Chondrocyte (in vitro differentiated cells): ENCODE measurements around the gene DENND10. TPM values are rescaled to one million over a fixed set of nuclear protein-coding genes. Genes with fewer than 3 reads are reported as not detected.
A peak's percentile ranks its signal among the peaks of the same experiment; 100 is the strongest.

Experiments used
- DNase-seq: peaks from one replicate; pipeline ENCODE4 v3.0.0; 2021; ENCODE audit warnings: mixed read lengths, low spot score
- H3K27ac Mint-ChIP-seq: one replicate; pipeline ENCODE4 v1.8.0; 2021; ENCODE audit warnings: mild to moderate bottlenecking, moderate library complexity, mixed read lengths; ENCODE audit not compliant: unreplicated experiment
- H3K27me3 Mint-ChIP-seq: 2 replicates; pipeline ENCODE4 v1.8.0; 2021; ENCODE audit warnings: low read depth, mixed read lengths
- H3K36me3 Mint-ChIP-seq: 2 replicates; pipeline ENCODE4 v1.8.0; 2021; ENCODE audit warnings: low read depth, mixed read lengths
- H3K4me1 Mint-ChIP-seq: 2 replicates; pipeline ENCODE4 v1.8.0; 2021; ENCODE audit warnings: low read depth, mild to moderate bottlenecking, mixed read lengths
- H3K4me3 Mint-ChIP-seq: one replicate; pipeline ENCODE4 v1.8.0; 2021; ENCODE audit warnings: mild to moderate bottlenecking, moderate library complexity, mixed read lengths; ENCODE audit not compliant: unreplicated experiment
- H3K9me3 Mint-ChIP-seq: 2 replicates; pipeline ENCODE4 v1.8.0; 2021; ENCODE audit warnings: low read depth, mixed read lengths
- CTCF ChIP-seq: fragments of 200-600 bp; sonication (generic); IDR thresholded peaks from 2 replicates; pipeline ENCODE4 v1.5.0; 2021; ENCODE audit warnings: antibody characterized with exemption, mild to moderate bottlenecking, moderate library complexity
- long read RNA-seq: library from polyadenylated mRNA; stranded (forward); transcript quantifications from one replicate; pipeline ENCODE4 v2.0.0, GENCODE V29; 2021
- total RNA-seq: library from RNA; stranded (reverse); gene quantifications from 3 replicates; pipeline ENCODE4 v1.2.1, GENCODE V29; 2021

The DENND10 gene, protein sequence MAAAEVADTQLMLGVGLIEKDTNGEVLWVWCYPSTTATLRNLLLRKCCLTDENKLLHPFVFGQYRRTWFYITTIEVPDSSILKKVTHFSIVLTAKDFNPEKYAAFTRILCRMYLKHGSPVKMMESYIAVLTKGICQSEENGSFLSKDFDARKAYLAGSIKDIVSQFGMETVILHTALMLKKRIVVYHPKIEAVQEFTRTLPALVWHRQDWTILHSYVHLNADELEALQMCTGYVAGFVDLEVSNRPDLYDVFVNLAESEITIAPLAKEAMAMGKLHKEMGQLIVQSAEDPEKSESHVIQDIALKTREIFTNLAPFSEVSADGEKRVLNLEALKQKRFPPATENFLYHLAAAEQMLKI
- total RNA-seq: 32.4 to 43.0 TPM (median 40.1 TPM) in 3 replicates
- long read RNA-seq, transcript FAM45A-201 (9 exons, 1,648 nt): major isoform, 31 of 68 reads
- long read RNA-seq, partial matches to known transcripts: 0 of 68 reads
- long read RNA-seq, other reads (novel, unspliced or antisense): 35 of 68 reads

- peak within 1 kb of the TSS; percentile 80 for H3K4me3 Mint-ChIP-seq
- peak within 1 kb of the TSS; percentile 71 for H3K27ac Mint-ChIP-seq
- H3K36me3 Mint-ChIP-seq: peaks cover 4% of the 10 kb centered on the region
- no peaks in the 10 kb centered on the region for H3K9me3 Mint-ChIP-seq
- peaks cover 13% of the 10 kb centered on the region for H3K4me1 Mint-ChIP-seq
- TF ChIP-seq CTCF: peak; percentile 20
- DNase-seq: no peak
- H3K27me3 Mint-ChIP-seq: no peaks in the 10 kb centered on the region
These were observed at the start of gene DENND10 for GRCh38 chr10:119103903-119104653. DENND10 (plus strand) TSS chr10:119104113; CDS start chr10:119104143, 30 bp downstream.

GRCh38 chr10:119055472-119055871 lies 48.4 kb upstream of the DENND10 start:
- no peaks in the 10 kb centered on the region for H3K9me3 Mint-ChIP-seq
- H3K27me3 Mint-ChIP-seq: no peaks in the 10 kb centered on the region
- no peak overlapping the region for H3K27ac Mint-ChIP-seq
- TF ChIP-seq CTCF: no peak
- no peaks in the 10 kb centered on the region for H3K4me1 Mint-ChIP-seq
- H3K4me3 Mint-ChIP-seq: no peak overlapping the region
- peaks cover 63% of the 10 kb centered on the region for H3K36me3 Mint-ChIP-seq
- no peak for DNase-seq

- Mint-ChIP-seq H3K9me3 (no peaks in the 10 kb centered on the region), H3K27ac (no peak overlapping the region), H3K27me3 (no peaks in the 10 kb centered on the region), H3K4me1 (no peaks in the 10 kb centered on the region), H3K4me3 (no peak overlapping the region), H3K36me3 (peaks cover 54% of the 10 kb centered on the region)
- DNase-seq: no peak
- TF ChIP-seq CTCF: no peak
These were observed 45.9 kb upstream of the DENND10 start for GRCh38 chr10:119058010-119058409.

- no peak for DNase-seq
- no peaks in the 10 kb centered on the region for H3K4me1 Mint-ChIP-seq
- H3K27me3 Mint-ChIP-seq: no peaks in the 10 kb centered on the region
- no peak for TF ChIP-seq CTCF
- H3K27ac Mint-ChIP-seq: peak overlapping the region; percentile 20
- H3K9me3 Mint-ChIP-seq: no peaks in the 10 kb centered on the region
- peaks cover 57% of the 10 kb centered on the region for H3K36me3 Mint-ChIP-seq
- no peak overlapping the region for H3K4me3 Mint-ChIP-seq
These were observed 44.4 kb upstream of the DENND10 start for GRCh38 chr10:119059557-119059956.

- H3K9me3 Mint-ChIP-seq: no peaks in the 10 kb centered on the region
- H3K4me3 Mint-ChIP-seq: no peak overlapping the region
- no peak overlapping the region for H3K27ac Mint-ChIP-seq
- peaks cover 60% of the 10 kb centered on the region for H3K36me3 Mint-ChIP-seq
- TF ChIP-seq CTCF: no peak
- no peaks in the 10 kb centered on the region for H3K4me1 Mint-ChIP-seq
- no peaks in the 10 kb centered on the region for H3K27me3 Mint-ChIP-seq
- DNase-seq: no peak
These were observed 43.8 kb upstream of the DENND10 start for GRCh38 chr10:119060107-119060506.
